ENCODE data around the gene SLC17A1. TPM values are rescaled to one million over a fixed set of nuclear protein-coding genes. Genes with fewer than 3 reads are reported as not detected.

Gene SLC17A1
- total and polyA plus RNA-seq, 4 donors, result 3.9 to 25.8 (median 11.4) TPM

DNA sequence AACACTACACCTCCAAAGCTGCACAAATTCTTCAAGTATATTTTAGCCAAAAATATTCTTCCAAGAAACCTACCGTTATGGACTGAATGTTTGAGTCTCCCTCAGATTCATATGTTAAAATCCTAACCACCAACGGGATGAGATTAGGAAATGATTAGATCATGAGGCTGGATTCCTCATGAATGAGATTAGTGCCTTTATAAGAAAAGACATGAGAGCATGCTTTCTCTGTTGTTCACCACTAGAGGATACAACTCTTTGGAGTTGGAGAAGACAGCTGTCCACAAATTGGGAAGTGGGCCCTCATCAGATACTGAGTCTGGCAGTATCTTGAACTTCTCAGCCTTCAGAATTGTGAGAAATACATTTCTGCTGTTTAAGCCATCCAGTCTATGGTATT lies 84.4 kb downstream of the SLC17A1 start:
- Histone ChIP-seq H3K4me3 (ENCODE audit: low read depth in 1 of 3, low read length in 3 of 3) (no peak overlapping the region), H3K9ac (ENCODE audit: low read depth in 1 of 2, low read length in 2 of 2) (no peak overlapping the region), H3K9me3 (ENCODE audit: control insufficient read depth in 4 of 4, low read length in 3 of 4) (no peaks in the 10 kb centered on the region), H3K27ac (ENCODE audit: low read depth in 1 of 2, low read length in 2 of 2) (no peak overlapping the region), H3K27me3 (ENCODE audit: control insufficient read depth in 4 of 4, insufficient read depth in 4 of 4, low read length in 3 of 4) (no peaks in the 10 kb centered on the region), H3K4me1 (ENCODE audit: control insufficient read depth in 4 of 4, insufficient read depth in 4 of 4, low read length in 3 of 4) (peaks cover 5 to 29% (median 9%) of the 10 kb centered on the region in 4 donors), H3K36me3 (ENCODE audit: control insufficient read depth in 4 of 4, insufficient read depth in 3 of 4, low read depth in 1 of 4, low read length in 3 of 4) (no peaks in the 10 kb centered on the region)
- TF ChIP-seq FOXA1 (IDR thresholded peaks at IDR 0.05) (no peak), JUND (IDR thresholded peaks at IDR 0.05) (no peak), SP1 (IDR thresholded peaks at IDR 0.05) (no peak), RAD21 (IDR thresholded peaks at IDR 0.05) (no peak), YY1 (IDR thresholded peaks at IDR 0.05) (no peak), NR2F2 (IDR thresholded peaks at IDR 0.05) (no peak), GABPA (IDR thresholded peaks at IDR 0.05 in 1 of 2, conservative IDR thresholded peaks at IDR 0.05 in 1 of 2) (no peak)
- TF ChIP-seq, protein P1, sequence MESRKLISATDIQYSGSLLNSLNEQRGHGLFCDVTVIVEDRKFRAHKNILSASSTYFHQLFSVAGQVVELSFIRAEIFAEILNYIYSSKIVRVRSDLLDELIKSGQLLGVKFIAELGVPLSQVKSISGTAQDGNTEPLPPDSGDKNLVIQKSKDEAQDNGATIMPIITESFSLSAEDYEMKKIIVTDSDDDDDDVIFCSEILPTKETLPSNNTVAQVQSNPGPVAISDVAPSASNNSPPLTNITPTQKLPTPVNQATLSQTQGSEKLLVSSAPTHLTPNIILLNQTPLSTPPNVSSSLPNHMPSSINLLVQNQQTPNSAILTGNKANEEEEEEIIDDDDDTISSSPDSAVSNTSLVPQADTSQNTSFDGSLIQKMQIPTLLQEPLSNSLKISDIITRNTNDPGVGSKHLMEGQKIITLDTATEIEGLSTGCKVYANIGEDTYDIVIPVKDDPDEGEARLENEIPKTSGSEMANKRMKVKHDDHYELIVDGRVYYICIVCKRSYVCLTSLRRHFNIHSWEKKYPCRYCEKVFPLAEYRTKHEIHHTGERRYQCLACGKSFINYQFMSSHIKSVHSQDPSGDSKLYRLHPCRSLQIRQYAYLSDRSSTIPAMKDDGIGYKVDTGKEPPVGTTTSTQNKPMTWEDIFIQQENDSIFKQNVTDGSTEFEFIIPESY (IDR thresholded peaks at IDR 0.05), result no peak
- TF ChIP-seq, protein P2, sequence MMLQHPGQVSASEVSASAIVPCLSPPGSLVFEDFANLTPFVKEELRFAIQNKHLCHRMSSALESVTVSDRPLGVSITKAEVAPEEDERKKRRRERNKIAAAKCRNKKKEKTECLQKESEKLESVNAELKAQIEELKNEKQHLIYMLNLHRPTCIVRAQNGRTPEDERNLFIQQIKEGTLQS (IDR thresholded peaks at IDR 0.05), result no peak
- 82% methylated on average over 2 of the region's 2 CpGs for WGBS
- DNase-seq (ENCODE audit: low spot score), result no peak

DNA sequence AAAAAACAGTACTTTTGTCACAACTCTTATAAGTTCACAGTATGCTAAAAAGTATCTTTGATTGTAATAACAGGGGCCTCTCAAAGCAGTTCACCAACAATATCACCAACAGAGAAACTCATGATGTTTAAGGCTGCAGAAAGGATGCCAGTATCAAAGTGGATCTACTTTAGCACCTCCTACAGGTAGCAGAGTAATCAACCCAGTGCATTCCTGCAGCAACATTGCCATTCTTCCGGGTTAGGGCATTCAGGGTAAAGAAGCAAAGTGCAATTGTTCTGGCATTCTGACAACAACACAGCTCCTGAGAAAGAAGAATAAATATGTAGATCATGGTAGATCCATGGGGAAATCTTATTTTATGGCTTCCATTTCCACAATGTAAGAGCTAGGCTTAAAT lies 84.9 kb downstream of the SLC17A1 start:
- Histone ChIP-seq H3K27ac (ENCODE audit: low read depth in 1 of 2, low read length in 2 of 2) (no peak overlapping the region), H3K27me3 (ENCODE audit: control insufficient read depth in 4 of 4, insufficient read depth in 4 of 4, low read length in 3 of 4) (no peaks in the 10 kb centered on the region), H3K36me3 (ENCODE audit: control insufficient read depth in 4 of 4, insufficient read depth in 3 of 4, low read depth in 1 of 4, low read length in 3 of 4) (no peaks in the 10 kb centered on the region), H3K9me3 (ENCODE audit: control insufficient read depth in 4 of 4, low read length in 3 of 4) (no peaks in the 10 kb centered on the region), H3K4me1 (ENCODE audit: control insufficient read depth in 4 of 4, insufficient read depth in 4 of 4, low read length in 3 of 4) (peaks cover 5 to 29% (median 9%) of the 10 kb centered on the region in 4 donors), H3K9ac (ENCODE audit: low read depth in 1 of 2, low read length in 2 of 2) (no peak overlapping the region), H3K4me3 (ENCODE audit: low read depth in 1 of 3, low read length in 3 of 3) (no peak overlapping the region)
- WGBS, result 17% methylated on average over 1 of the region's 1 CpG
- no peak for TF ChIP-seq GABPA (IDR thresholded peaks at IDR 0.05 in 1 of 2, conservative IDR thresholded peaks at IDR 0.05 in 1 of 2)
- TF ChIP-seq, protein P3, sequence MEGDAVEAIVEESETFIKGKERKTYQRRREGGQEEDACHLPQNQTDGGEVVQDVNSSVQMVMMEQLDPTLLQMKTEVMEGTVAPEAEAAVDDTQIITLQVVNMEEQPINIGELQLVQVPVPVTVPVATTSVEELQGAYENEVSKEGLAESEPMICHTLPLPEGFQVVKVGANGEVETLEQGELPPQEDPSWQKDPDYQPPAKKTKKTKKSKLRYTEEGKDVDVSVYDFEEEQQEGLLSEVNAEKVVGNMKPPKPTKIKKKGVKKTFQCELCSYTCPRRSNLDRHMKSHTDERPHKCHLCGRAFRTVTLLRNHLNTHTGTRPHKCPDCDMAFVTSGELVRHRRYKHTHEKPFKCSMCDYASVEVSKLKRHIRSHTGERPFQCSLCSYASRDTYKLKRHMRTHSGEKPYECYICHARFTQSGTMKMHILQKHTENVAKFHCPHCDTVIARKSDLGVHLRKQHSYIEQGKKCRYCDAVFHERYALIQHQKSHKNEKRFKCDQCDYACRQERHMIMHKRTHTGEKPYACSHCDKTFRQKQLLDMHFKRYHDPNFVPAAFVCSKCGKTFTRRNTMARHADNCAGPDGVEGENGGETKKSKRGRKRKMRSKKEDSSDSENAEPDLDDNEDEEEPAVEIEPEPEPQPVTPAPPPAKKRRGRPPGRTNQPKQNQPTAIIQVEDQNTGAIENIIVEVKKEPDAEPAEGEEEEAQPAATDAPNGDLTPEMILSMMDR (IDR thresholded peaks at IDR 0.05; ENCODE audit: low read depth, low read length, missing input control), result peak; percentile 11
- TF ChIP-seq HNF4G (IDR thresholded peaks at IDR 0.05), result peak; percentile 30
- TF ChIP-seq, protein P1 (IDR thresholded peaks at IDR 0.05), result no peak
- TF ChIP-seq, protein P4, sequence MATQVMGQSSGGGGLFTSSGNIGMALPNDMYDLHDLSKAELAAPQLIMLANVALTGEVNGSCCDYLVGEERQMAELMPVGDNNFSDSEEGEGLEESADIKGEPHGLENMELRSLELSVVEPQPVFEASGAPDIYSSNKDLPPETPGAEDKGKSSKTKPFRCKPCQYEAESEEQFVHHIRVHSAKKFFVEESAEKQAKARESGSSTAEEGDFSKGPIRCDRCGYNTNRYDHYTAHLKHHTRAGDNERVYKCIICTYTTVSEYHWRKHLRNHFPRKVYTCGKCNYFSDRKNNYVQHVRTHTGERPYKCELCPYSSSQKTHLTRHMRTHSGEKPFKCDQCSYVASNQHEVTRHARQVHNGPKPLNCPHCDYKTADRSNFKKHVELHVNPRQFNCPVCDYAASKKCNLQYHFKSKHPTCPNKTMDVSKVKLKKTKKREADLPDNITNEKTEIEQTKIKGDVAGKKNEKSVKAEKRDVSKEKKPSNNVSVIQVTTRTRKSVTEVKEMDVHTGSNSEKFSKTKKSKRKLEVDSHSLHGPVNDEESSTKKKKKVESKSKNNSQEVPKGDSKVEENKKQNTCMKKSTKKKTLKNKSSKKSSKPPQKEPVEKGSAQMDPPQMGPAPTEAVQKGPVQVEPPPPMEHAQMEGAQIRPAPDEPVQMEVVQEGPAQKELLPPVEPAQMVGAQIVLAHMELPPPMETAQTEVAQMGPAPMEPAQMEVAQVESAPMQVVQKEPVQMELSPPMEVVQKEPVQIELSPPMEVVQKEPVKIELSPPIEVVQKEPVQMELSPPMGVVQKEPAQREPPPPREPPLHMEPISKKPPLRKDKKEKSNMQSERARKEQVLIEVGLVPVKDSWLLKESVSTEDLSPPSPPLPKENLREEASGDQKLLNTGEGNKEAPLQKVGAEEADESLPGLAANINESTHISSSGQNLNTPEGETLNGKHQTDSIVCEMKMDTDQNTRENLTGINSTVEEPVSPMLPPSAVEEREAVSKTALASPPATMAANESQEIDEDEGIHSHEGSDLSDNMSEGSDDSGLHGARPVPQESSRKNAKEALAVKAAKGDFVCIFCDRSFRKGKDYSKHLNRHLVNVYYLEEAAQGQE (IDR thresholded peaks at IDR 0.05), result no peak
- TF ChIP-seq SP1 (IDR thresholded peaks at IDR 0.05), result peak; percentile 12
- TF ChIP-seq RXRA (IDR thresholded peaks at IDR 0.05), result peak; percentile 74 to 88
- no peak for TF ChIP-seq EGR1 (IDR thresholded peaks at IDR 0.05; ENCODE audit: low read depth in 2 of 2)
- peak; percentile 67 to 82 for TF ChIP-seq HNF4A (conservative IDR thresholded peaks at IDR 0.05)
- TF ChIP-seq FOXA2 (IDR thresholded peaks at IDR 0.05), result peak; percentile 18
- no peak for DNase-seq (ENCODE audit: low spot score)

Data from liver (tissue), 9 donors.